H9 (cell line): ENCODE data around the gene RPLP2. TPM values are rescaled to one million over a fixed set of nuclear protein-coding genes. Genes with fewer than 3 reads are reported as not detected.
A peak's percentile ranks its signal among the peaks of the same experiment; 100 is the strongest.

Experiments
- DNase-seq: peaks from one replicate; pipeline ENCODE4 v3.0.0-alpha.2; 2017
- H2AFZ ChIP-seq: one replicate; pipeline ENCODE4 v1.6.1; 2013; ENCODE audit warnings: mild to moderate bottlenecking, low read length, control low read depth, moderate library complexity
- H2AK5ac ChIP-seq: 2 replicates; pipeline ENCODE4 v1.6.1; 2013; ENCODE audit warnings: low read length, control low read depth, mixed read lengths; ENCODE audit not compliant: insufficient read length
- H2BK120ac ChIP-seq: one replicate; pipeline ENCODE4 v1.6.1; 2013; ENCODE audit warnings: low read depth, mild to moderate bottlenecking, low read length, control low read depth, inconsistent platforms; ENCODE audit not compliant: poor library complexity, severe bottlenecking
- H2BK12ac ChIP-seq: 2 replicates; pipeline ENCODE4 v1.6.1; 2013; ENCODE audit warnings: low read length, control low read depth, mixed read lengths, low read depth; ENCODE audit not compliant: insufficient read length
- H2BK15ac ChIP-seq: 2 replicates; pipeline ENCODE4 v1.6.1; 2013; ENCODE audit warnings: low read depth, low read length, control low read depth
- H2BK20ac ChIP-seq: one replicate; pipeline ENCODE4 v1.6.1; 2013; ENCODE audit warnings: low read depth, mild to moderate bottlenecking, low read length, control low read depth, inconsistent platforms; ENCODE audit not compliant: poor library complexity, severe bottlenecking
- H2BK5ac ChIP-seq: 2 replicates; pipeline ENCODE4 v1.6.1; 2013; ENCODE audit warnings: low read length, control low read depth, mixed read lengths; ENCODE audit not compliant: insufficient read length
- H3K14ac ChIP-seq: 2 replicates; pipeline ENCODE4 v1.6.1; 2013; ENCODE audit warnings: low read length, control low read depth; ENCODE audit not compliant: insufficient read depth
- H3K18ac ChIP-seq: 2 replicates; pipeline ENCODE4 v1.6.1; 2013; ENCODE audit warnings: low read depth, mild to moderate bottlenecking, mixed read lengths, low read length, control low read depth; ENCODE audit not compliant: insufficient read length
- H3K23ac ChIP-seq: 2 replicates; pipeline ENCODE4 v1.6.1; 2013; ENCODE audit warnings: low read length, control low read depth, mixed read lengths, low read depth; ENCODE audit not compliant: insufficient read length
- H3K23me2 ChIP-seq: 2 replicates; pipeline ENCODE4 v1.6.1; 2013; ENCODE audit warnings: low read depth, mild to moderate bottlenecking, mixed read lengths, low read length, control low read depth; ENCODE audit not compliant: insufficient read length, poor library complexity, severe bottlenecking
- H3K27ac ChIP-seq: 2 replicates; pipeline ENCODE4 v1.5.1; 2013; ENCODE audit warnings: low read length, control low read depth, mixed read lengths, low read depth; ENCODE audit not compliant: insufficient read length
- H3K27me3 ChIP-seq: 2 replicates; pipeline ENCODE4 v1.6.1; 2013; ENCODE audit warnings: low read length, control low read depth, inconsistent platforms; ENCODE audit not compliant: insufficient read depth
- H3K4ac ChIP-seq: 2 replicates; pipeline ENCODE4 v1.6.1; 2013; ENCODE audit warnings: low read depth, mild to moderate bottlenecking, control low read depth, inconsistent platforms, low read length, moderate library complexity
- H3K4me1 ChIP-seq: 2 replicates; pipeline ENCODE4 v1.6.1; 2013; ENCODE audit warnings: low read length, control low read depth, inconsistent platforms; ENCODE audit not compliant: insufficient read depth
- H3K4me2 ChIP-seq: 2 replicates; pipeline ENCODE4 v1.6.1; 2013; ENCODE audit warnings: low read length, control low read depth, mixed read lengths; ENCODE audit not compliant: insufficient read length, insufficient read depth
- H3K56ac ChIP-seq: 2 replicates; pipeline ENCODE4 v1.6.1; 2013; ENCODE audit warnings: low read depth, mild to moderate bottlenecking, mixed read lengths, low read length, control low read depth; ENCODE audit not compliant: insufficient read length
- H3K79me1 ChIP-seq: 2 replicates; pipeline ENCODE4 v1.6.1; 2013; ENCODE audit warnings: low read depth, mild to moderate bottlenecking, moderate library complexity, low read length, control low read depth, inconsistent platforms; ENCODE audit not compliant: insufficient read depth, poor library complexity, severe bottlenecking
- H3K79me2 ChIP-seq: 2 replicates; pipeline ENCODE4 v1.6.1; 2013; ENCODE audit warnings: low read length, control low read depth, inconsistent platforms; ENCODE audit not compliant: insufficient read depth
- H3K9ac ChIP-seq: 2 replicates; pipeline ENCODE4 v1.6.1; 2013; ENCODE audit warnings: low read length, control low read depth, mixed read lengths; ENCODE audit not compliant: insufficient read length; ENCODE audit errors: extremely low read depth
- H3K9me3 ChIP-seq: one replicate; pipeline ENCODE4 v1.6.1; 2013; ENCODE audit warnings: low read depth, low read length, inconsistent platforms; ENCODE audit not compliant: control insufficient read depth
- H3T11ph ChIP-seq: one replicate; pipeline ENCODE4 v1.6.1; 2013; ENCODE audit warnings: mild to moderate bottlenecking, low read length, control low read depth, inconsistent platforms
- H4K20me1 ChIP-seq: one replicate; pipeline ENCODE4 v1.6.1; 2013; ENCODE audit not compliant: control insufficient read depth, insufficient read length, insufficient read depth
- H4K5ac ChIP-seq: 2 replicates; pipeline ENCODE4 v1.6.1; 2013; ENCODE audit warnings: low read depth, mild to moderate bottlenecking, mixed read lengths, low read length, control low read depth; ENCODE audit not compliant: insufficient read length
- H4K8ac ChIP-seq: replicated peaks from 2 replicates; pipeline ENCODE4 v1.6.1; 2013; ENCODE audit warnings: low read length, control low read depth, mixed read lengths, low read depth; ENCODE audit not compliant: insufficient read length
- H4K91ac ChIP-seq: 2 replicates; pipeline ENCODE4 v1.6.1; 2013; ENCODE audit warnings: low read depth, mild to moderate bottlenecking, moderate library complexity, mixed read lengths, low read length, control low read depth; ENCODE audit not compliant: insufficient read length
- H3K27ac Mint-ChIP-seq, 3 experiments: 2 replicates in 2 of 3; 3 replicates in 1 of 3; pipeline ENCODE4 v1.8.0; 2020 to 2021; ENCODE audit warnings: mixed read lengths in 3 of 3, mild to moderate bottlenecking in 1 of 3, moderate library complexity in 1 of 3
- H3K27me3 Mint-ChIP-seq: 2 replicates; pipeline ENCODE4 v1.8.0; 2021; ENCODE audit warnings: low read depth, mild to moderate bottlenecking, moderate library complexity, mixed read lengths
- H3K36me3 Mint-ChIP-seq, 3 experiments: 2 replicates in 2 of 3; 3 replicates in 1 of 3; pipeline ENCODE4 v1.8.0; 2020 to 2021; ENCODE audit warnings: low read depth in 3 of 3, mixed read lengths in 3 of 3; ENCODE audit not compliant: insufficient read depth in 1 of 3
- H3K4me1 Mint-ChIP-seq, 2 experiments: 2 replicates each; pipeline ENCODE4 v1.8.0; 2020; ENCODE audit warnings: mixed read lengths in 2 of 2
- H3K4me3 Mint-ChIP-seq, 2 experiments: 2 replicates in 1 of 2; 3 replicates in 1 of 2; pipeline ENCODE4 v1.8.0; 2020 to 2021; ENCODE audit warnings: mild to moderate bottlenecking in 2 of 2, mixed read lengths in 2 of 2, moderate library complexity in 1 of 2
- H3K9me3 Mint-ChIP-seq, 2 experiments: 2 replicates in 1 of 2; 3 replicates in 1 of 2; pipeline ENCODE4 v1.8.0; 2020; ENCODE audit warnings: mild to moderate bottlenecking in 2 of 2, mixed read lengths in 2 of 2, moderate library complexity in 1 of 2
- WGBS: extraction: QIAGEN DNeasy Blood & Tissue Kit; methylation state at CpG from one replicate; pipeline ENCODE4 v1.1.7; 2013; ENCODE audit warnings: missing lambda C conversion rate, low lambda C conversion rate, mixed read lengths; ENCODE audit not compliant: insufficient read length; ENCODE audit errors: extremely low coverage; 5-methylcytosine and 5-hydroxymethylcytosine counted together
- total RNA-seq: library from RNA; stranded (reverse); gene quantifications from 2 replicates; pipeline ENCODE4 v1.2.1, GENCODE V29; 2021
- TF ChIP-seq, protein P1 (sequence below): fragments of 200-600 bp; sonication (generic); conservative IDR thresholded peaks from 3 replicates; pipeline ENCODE4 v1.8.0; 2021; ENCODE audit warnings: antibody characterized with exemption, mild to moderate bottlenecking

The RPLP2 gene
- total RNA-seq, 1 experiment from 2014 or later: 2,138 TPM

DNA sequence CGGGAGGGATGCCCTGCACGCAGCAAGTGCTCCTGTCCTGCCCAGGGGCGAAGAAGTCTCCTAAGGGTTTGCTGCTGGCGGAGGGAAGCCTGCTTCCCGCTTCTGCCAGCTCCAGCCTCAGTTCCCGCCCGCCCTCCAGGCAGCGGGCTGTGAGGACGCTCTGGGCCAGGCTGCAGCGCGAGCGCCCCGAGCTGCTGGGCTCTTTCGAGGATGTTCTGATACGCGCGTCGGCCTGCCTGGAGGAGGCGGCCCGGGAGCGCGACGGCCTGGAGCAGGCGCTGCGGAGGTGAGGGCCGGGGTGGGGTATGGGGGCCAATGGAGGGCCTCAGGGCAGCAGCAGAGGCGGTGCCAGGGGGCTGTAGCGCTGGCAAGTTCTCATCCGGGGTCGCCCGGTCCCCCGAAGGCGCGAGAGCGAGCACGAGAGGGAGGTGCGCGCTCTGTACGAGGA, 20.1 kb downstream of the RPLP2 start:
- Histone ChIP-seq H2AFZ (no peak overlapping the region), H3K27me3 (peaks cover 9% of the 10 kb centered on the region; the same call in 1 of the 2 replicates), H3K4me2 (peak overlapping the region; percentile 56), H3K4ac (no peak overlapping the region), H2BK5ac (no peak overlapping the region), H2BK12ac (no peak overlapping the region), H2AK5ac (no peak overlapping the region), H3K27ac (no peak overlapping the region), H3K56ac (no peak overlapping the region), H3K18ac (no peak overlapping the region), H3K23me2 (peaks cover 32% of the 10 kb centered on the region), H2BK20ac (no peak overlapping the region), H2BK120ac (no peak overlapping the region), H2BK15ac (no peak overlapping the region), H3K79me2 (no peaks in the 10 kb centered on the region), H3K23ac (no peak overlapping the region), H3K14ac (no peak overlapping the region), H3K79me1 (no peaks in the 10 kb centered on the region), H3K9ac (no peak overlapping the region), H3K9me3 (no peaks in the 10 kb centered on the region), H4K8ac (no peak overlapping the region), H4K91ac (no peak overlapping the region), H4K5ac (no peak overlapping the region), H4K20me1 (no peaks in the 10 kb centered on the region), H3K4me1 (no peaks in the 10 kb centered on the region; the same call in 1 of the 2 replicates), H3T11ph (no peak overlapping the region)
- no peaks in the 10 kb centered on the region for H3K9me3 Mint-ChIP-seq
- peaks cover 38 to 52% of the 10 kb centered on the region in 2 experiments for H3K4me1 Mint-ChIP-seq
- WGBS: no CpG with 5 or more reads among the region's 39 CpGs
- H3K36me3 Mint-ChIP-seq: peaks cover 4 to 7% (median 5%) of the 10 kb centered on the region in 3 experiments; a peak in 6 of 7 replicates
- TF ChIP-seq, protein P1, sequence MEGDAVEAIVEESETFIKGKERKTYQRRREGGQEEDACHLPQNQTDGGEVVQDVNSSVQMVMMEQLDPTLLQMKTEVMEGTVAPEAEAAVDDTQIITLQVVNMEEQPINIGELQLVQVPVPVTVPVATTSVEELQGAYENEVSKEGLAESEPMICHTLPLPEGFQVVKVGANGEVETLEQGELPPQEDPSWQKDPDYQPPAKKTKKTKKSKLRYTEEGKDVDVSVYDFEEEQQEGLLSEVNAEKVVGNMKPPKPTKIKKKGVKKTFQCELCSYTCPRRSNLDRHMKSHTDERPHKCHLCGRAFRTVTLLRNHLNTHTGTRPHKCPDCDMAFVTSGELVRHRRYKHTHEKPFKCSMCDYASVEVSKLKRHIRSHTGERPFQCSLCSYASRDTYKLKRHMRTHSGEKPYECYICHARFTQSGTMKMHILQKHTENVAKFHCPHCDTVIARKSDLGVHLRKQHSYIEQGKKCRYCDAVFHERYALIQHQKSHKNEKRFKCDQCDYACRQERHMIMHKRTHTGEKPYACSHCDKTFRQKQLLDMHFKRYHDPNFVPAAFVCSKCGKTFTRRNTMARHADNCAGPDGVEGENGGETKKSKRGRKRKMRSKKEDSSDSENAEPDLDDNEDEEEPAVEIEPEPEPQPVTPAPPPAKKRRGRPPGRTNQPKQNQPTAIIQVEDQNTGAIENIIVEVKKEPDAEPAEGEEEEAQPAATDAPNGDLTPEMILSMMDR: no peak
- peak overlapping the region; percentile 64 to 80 for H3K4me3 Mint-ChIP-seq
- no peak for DNase-seq
- H3K27me3 Mint-ChIP-seq: peaks cover 36% of the 10 kb centered on the region
- H3K27ac Mint-ChIP-seq: no peak overlapping the region
